GM12891 (cell line): Measurements from ENCODE around the gene PHETA2.
"Not testable (repeated sequence)": the region's sequence is repeated elsewhere in the genome, so short reads cannot be mapped to it uniquely, and the experiment has no call there.

Experiments used
- PAX5 ChIP-seq: IDR thresholded peaks from 2 replicates; pipeline ENCODE4 v1.6.1; 2011; ENCODE audit warnings: low read length, moderate library complexity, mild to moderate bottlenecking; ENCODE audit not compliant: insufficient read depth, severe bottlenecking
- POLR2A ChIP-seq: IDR thresholded peaks from 2 replicates; pipeline ENCODE4 v1.6.1; 2011; ENCODE audit warnings: low read depth, low read length, control low read depth
- POLR2AphosphoS5 ChIP-seq: IDR thresholded peaks from 2 replicates; pipeline ENCODE4 v1.6.1; 2011; ENCODE audit warnings: low read depth, low read length, control low read depth
- SPI1 ChIP-seq: IDR thresholded peaks from 2 replicates; pipeline ENCODE4 v1.6.1; 2011; ENCODE audit warnings: low read depth, low read length, control low read depth
- TAF1 ChIP-seq: IDR thresholded peaks from 2 replicates; pipeline ENCODE4 v1.6.1; 2011; ENCODE audit warnings: low read depth, low read length, control low read depth

GRCh38 chr22:42104332-42104860 is 30.3 kb downstream of the PHETA2 start:
- not testable (repeated sequence) for TF ChIP-seq POLR2AphosphoS5, POLR2A, TAF1, SPI1, PAX5
